GM18909 (cell line): ENCODE measurements around the gene PIK3R1.
A peak's percentile ranks its signal among the peaks of the same experiment; 100 is the strongest.

ENCODE experiments used
- ATAC-seq: cut with Tn5 transposase; IDR thresholded peaks from one replicate; pipeline ENCODE4 v1.9.1; 2021; ENCODE audit warnings: mild to moderate bottlenecking; ENCODE audit not compliant: unreplicated experiment, poor library complexity

The PIK3R1 gene

DNA sequence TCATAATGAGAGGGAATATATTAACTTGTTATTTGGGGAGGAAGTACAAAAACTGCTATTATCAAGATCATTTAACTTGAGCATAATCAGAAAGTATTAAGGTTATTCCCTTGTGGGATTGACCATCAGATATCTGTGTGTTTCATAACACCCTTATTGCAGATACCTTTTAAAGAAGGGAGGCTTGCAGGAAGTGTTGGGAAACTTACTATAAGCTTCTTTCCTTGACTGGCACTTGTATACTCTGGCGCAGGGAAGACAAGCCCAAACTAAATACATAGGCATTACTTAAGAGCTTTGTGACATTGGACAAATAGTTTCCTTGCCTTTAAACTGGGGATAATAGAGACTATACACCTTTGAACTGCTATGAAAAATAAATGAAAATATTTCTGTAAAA lies 50.9 kb downstream of the PIK3R1 start:
- no peak for ATAC-seq

DNA sequence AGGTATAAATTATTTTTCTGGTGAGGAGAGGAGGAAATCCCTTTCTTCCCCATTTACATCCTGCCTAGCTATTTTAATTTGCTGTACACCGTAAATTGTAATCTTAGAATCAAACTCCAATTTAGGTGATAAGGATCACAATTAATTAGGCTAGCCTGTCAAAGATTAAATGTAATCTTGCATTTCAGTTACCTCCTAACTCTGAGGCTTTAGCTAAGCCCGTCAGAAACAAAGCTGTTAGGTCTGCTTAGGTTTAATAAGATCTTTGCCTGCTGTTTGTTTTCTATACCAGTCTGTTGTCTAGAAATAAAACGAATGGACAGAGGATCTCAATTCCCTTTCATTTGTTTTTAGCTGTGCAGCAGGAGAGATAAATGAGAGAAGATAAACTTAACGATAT lies 51.5 kb downstream of the PIK3R1 start:
- ATAC-seq = no peak

- peak; percentile 46 for ATAC-seq
Observed at GRCh38 chr5:68268101-68268851, 52.7 kb downstream of the PIK3R1 start.

GRCh38 chr5:68268852-68269130 lies 53.2 kb downstream of the PIK3R1 start:
- ATAC-seq = no peak

- ATAC-seq = no peak
Observed at GRCh38 chr5:68269820-68270219, 54.3 kb downstream of the PIK3R1 start.

- ATAC-seq = no peak
Observed at GRCh38 chr5:68270399-68270975, 54.9 kb downstream of the PIK3R1 start.

DNA sequence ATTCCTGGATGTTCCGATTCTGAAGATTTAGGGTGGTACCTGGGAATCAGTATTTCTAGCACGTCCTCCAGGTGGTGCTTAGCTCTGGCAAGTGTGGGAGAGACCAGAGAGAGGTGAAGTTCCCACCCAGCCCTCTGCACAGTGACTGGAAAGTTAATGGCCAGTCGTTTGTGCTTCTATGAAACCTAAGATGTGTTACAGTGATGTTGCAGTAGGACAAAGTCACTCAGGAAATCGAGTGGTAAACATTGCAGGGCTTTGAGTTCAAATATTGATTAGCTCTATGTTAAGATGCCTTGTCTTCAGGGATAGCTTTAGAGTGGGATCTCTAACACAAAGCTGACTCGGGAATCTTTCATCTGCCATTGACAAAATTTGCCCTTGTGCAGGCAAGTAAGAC lies 55.6 kb downstream of the PIK3R1 start:
- no peak for ATAC-seq

DNA sequence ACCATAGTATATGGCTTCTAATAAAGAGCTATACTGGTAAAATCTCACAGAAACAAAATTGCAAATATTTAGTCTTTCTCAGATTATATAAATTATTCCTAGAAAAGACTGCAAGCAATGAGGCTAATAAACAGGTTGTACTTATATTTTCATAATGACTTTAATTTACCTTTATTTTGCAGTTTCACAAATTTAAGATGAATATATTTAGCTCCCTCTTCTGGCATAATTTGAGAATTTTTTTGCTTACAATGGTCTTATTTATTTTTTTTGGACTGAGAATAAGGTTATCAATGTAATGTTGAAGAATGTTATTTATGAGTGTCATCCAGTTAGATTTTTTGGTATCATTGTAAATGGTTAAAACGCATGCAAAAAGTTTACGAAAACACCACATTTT lies 56.7 kb downstream of the PIK3R1 start:
- ATAC-seq = no peak

GRCh38 chr5:68273717-68274409 lies 58.3 kb downstream of the PIK3R1 start:
- peak; percentile 53 for ATAC-seq

GRCh38 chr5:68274847-68275651 lies 59.5 kb downstream of the PIK3R1 start:
- peak; percentile 62 for ATAC-seq

DNA sequence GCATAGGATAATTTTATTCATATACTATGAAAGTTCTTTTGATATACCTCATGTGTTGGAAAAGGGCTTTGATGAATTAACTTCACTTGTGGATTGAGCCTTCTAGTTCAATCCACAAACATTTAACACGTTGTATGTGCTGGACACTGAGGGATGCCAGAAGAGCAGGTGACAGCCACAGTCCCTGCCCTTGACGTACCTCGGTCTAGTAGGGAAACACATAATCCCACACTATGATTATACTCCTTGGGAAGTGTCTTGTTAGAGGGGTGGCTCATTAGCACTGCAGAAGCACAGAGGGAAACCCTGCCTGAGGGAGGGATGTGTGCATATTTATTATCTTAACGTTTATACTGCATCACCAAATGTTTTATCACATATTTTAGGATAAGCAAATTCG lies 61.2 kb downstream of the PIK3R1 start:
- no peak for ATAC-seq

GRCh38 chr5:68277431-68277830 lies 61.9 kb downstream of the PIK3R1 start:
- ATAC-seq = no peak

DNA sequence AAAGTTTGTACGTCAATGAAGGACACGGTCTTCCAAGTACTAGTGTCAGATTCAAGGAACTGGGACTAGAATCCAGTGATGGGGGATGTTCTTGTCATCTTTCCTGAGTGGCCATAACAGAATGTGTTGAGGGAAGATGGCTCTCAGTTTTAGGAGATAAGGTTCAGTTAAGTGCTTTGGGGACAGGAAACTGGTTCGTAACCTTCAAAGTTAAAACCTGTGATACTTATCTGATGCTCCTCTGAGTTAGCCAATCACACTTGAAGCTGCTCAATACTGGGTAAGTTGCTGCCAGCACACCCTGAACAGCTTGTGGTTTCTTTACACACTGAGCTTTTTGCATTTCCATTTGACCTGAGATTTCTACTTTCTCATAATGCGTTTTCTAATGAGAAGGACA lies 64.4 kb downstream of the PIK3R1 start:
- ATAC-seq = no peak

GRCh38 chr5:68282001-68282400 lies 66.4 kb downstream of the PIK3R1 start:
- no peak for ATAC-seq

DNA sequence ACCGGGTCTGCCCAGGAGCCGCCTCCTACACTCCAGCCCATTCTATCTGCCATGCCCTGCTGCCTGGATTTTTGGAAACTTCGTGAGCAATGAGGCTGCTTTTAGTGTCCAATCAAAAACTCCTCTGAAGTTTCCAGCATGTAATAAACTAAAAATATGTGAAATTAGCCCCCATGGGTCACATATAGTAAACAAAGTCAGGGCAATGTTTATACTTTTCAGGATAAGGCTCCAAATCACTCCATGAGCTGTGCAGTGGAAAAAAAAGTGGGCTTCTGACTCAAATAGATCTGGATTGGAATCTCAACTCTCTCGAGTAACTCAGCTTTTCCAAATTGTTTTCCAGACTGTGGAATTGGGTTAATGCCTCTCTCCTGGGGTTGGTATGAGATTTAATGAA lies 68.2 kb downstream of the PIK3R1 start:
- ATAC-seq = no peak

- ATAC-seq = no peak
Observed at GRCh38 chr5:68285075-68285840, 69.7 kb downstream of the PIK3R1 start.

DNA sequence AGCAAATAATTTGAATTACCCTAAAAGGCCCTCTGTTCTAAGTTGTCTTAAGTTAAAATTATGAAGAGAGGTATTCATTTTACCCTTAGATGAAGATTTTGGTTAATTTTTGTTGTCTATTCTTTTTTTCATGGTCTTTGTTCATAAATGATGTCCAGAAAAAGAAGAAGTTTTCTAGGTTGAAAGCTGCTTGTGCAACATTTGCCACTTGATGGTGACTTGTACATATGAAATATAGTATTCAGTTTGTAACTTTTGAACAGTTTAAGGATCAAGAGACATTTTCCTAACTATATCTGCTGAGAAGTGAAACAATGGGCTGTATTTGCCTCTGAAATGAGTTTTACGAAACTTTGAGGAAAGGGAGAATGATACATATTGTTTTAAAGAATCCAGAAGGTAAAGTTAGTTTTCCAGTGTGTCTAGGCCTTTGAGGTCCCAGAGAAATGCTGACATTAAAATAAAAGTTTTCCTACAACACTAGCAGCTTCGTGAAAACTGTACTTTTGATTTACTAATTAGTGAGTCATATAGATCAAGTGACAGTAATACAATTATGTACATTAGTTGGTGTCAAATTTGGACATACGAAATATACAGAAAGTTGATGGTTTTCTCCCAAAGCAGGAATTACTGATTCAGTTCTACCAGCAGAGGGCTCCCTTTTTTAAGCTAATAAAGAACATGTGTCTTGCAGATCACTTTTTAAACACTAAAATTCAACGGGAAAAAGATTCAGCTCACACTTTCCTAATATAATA lies 70.5 kb downstream of the PIK3R1 start:
- ATAC-seq = no peak

DNA sequence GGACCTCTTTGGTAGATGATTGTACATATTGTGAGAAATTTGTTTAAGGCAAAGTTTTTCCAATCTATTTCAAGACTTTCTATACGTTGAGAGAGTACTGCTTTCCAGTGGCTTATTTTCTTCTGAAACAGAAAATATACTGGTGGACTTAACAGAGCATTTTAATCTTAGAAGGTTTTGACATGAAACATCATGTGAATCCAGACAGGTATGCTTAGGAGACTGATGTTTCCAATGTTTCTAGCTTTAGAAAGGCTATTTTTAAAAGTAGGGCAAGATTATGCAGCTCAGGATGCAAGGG lies 71.0 kb downstream of the PIK3R1 start:
- ATAC-seq = no peak

GRCh38 chr5:68287631-68287975 lies 72.0 kb downstream of the PIK3R1 start:
- ATAC-seq = no peak
